Islet of Langerhans (tissue), 1 donor: ENCODE data around the gene NDST1.

ENCODE experiments used
- FAIRE-seq: peaks from one replicate; lab custom pipeline; 2011; peaks lifted over from hg19 to GRCh38; lab: Jason Lieb, UNC

The NDST1 gene

GRCh38 chr5:150489360-150490295 lies 18.3 kb upstream of the NDST1 start:
- FAIRE-seq = no peak

GRCh38 chr5:150490296-150490669 lies 17.6 kb upstream of the NDST1 start:
- FAIRE-seq = no peak

GRCh38 chr5:150490754-150491153 lies 17.2 kb upstream of the NDST1 start:
- no peak for FAIRE-seq

GRCh38 chr5:150491876-150492275 lies 16.1 kb upstream of the NDST1 start:
- no peak for FAIRE-seq

GRCh38 chr5:150492621-150493020 lies 15.3 kb upstream of the NDST1 start:
- no peak for FAIRE-seq

- no peak for FAIRE-seq
Observed at GRCh38 chr5:150496098-150496497, 11.8 kb upstream of the NDST1 start.

- FAIRE-seq = no peak
Observed at GRCh38 chr5:150496534-150496933, 11.4 kb upstream of the NDST1 start.

- FAIRE-seq = no peak
Observed at GRCh38 chr5:150497274-150497988, 10.5 kb upstream of the NDST1 start.

GRCh38 chr5:150497989-150498317 lies 10.0 kb upstream of the NDST1 start:
- FAIRE-seq = no peak

GRCh38 chr5:150498501-150498900 lies 9.4 kb upstream of the NDST1 start:
- no peak for FAIRE-seq

- no peak for FAIRE-seq
Observed at GRCh38 chr5:150498971-150499370, 9.0 kb upstream of the NDST1 start.

- no peak for FAIRE-seq
Observed at GRCh38 chr5:150499437-150499956, 8.4 kb upstream of the NDST1 start.

- FAIRE-seq = no peak
Observed at GRCh38 chr5:150500328-150500841, 7.5 kb upstream of the NDST1 start.

GRCh38 chr5:150500905-150501304 lies 7.0 kb upstream of the NDST1 start:
- no peak for FAIRE-seq

- FAIRE-seq = no peak
Observed at GRCh38 chr5:150502106-150502505, 5.8 kb upstream of the NDST1 start.

- FAIRE-seq = no peak
Observed at GRCh38 chr5:150502847-150503246, 5.1 kb upstream of the NDST1 start.

- FAIRE-seq = no peak
Observed at GRCh38 chr5:150503386-150503785, 4.5 kb upstream of the NDST1 start.

- FAIRE-seq = no peak
Observed at GRCh38 chr5:150503977-150504620, 3.8 kb upstream of the NDST1 start.

GRCh38 chr5:150505041-150505511 lies 2.9 kb upstream of the NDST1 start:
- FAIRE-seq = no peak

GRCh38 chr5:150505816-150506215 lies 2.1 kb upstream of the NDST1 start:
- FAIRE-seq = no peak

- FAIRE-seq = no peak
Observed at GRCh38 chr5:150506571-150507473, 1.1 kb upstream of the NDST1 start.

- no peak for FAIRE-seq
Observed at GRCh38 chr5:150508277-150508640, 328 bp downstream of the NDST1 start.
